GM23338 (cell line): ENCODE results near the gene NPAS3. TPM values are rescaled to one million over a fixed set of nuclear protein-coding genes. Genes with fewer than 3 reads are reported as not detected.

Experiments
- ATAC-seq: fragments of 200-7000 bp; cut with Tn5 transposase; 3 replicates; pipeline ENCODE4 v1.9.1; 2020
- DNase-seq: peaks from one replicate; pipeline ENCODE4 v3.0.0-alpha.2; 2015; ENCODE audit warnings: low spot score
- H2AFZ ChIP-seq: fragments of 200-600 bp; sonication (generic); 2 replicates; pipeline ENCODE4 v1.8.0; 2016; ENCODE audit warnings: antibody characterized with exemption, mild to moderate bottlenecking, moderate library complexity
- H3F3A ChIP-seq: fragments of 200-600 bp; sonication (generic); replicated peaks from 2 replicates; pipeline ENCODE4 v1.8.0; 2017; ENCODE audit warnings: antibody characterized with exemption, mixed run types, low read depth
- H3K27ac ChIP-seq: fragments of 200-600 bp; sonication (generic); 2 replicates; pipeline ENCODE4 v1.6.1; 2016; ENCODE audit warnings: low read depth
- H3K27me3 ChIP-seq: fragments of 200-600 bp; sonication (generic); 2 replicates; pipeline ENCODE4 v1.8.0; 2016; ENCODE audit warnings: mild to moderate bottlenecking, mixed run types, moderate library complexity; ENCODE audit not compliant: insufficient read depth
- H3K36me3 ChIP-seq: fragments of 200-600 bp; sonication (generic); 2 replicates; pipeline ENCODE4 v1.8.0; 2016; ENCODE audit warnings: mild to moderate bottlenecking; ENCODE audit not compliant: insufficient read depth
- H3K4me1 ChIP-seq: fragments of 200-600 bp; sonication (generic); 2 replicates; pipeline ENCODE4 v1.8.0; 2016; ENCODE audit warnings: mild to moderate bottlenecking, moderate library complexity; ENCODE audit not compliant: insufficient read depth
- H3K4me2 ChIP-seq: fragments of 200-600 bp; sonication (generic); 2 replicates; pipeline ENCODE4 v1.7.1; 2017; ENCODE audit warnings: mixed run types
- H3K4me3 ChIP-seq: fragments of 200-600 bp; sonication (generic); 2 replicates; pipeline ENCODE4 v1.6.1; 2016; ENCODE audit warnings: mixed run types
- H3K79me2 ChIP-seq: fragments of 200-600 bp; sonication (generic); replicated peaks from 2 replicates; pipeline ENCODE4 v1.8.0; 2017; ENCODE audit warnings: mild to moderate bottlenecking; ENCODE audit not compliant: insufficient read depth
- H3K9me2 ChIP-seq: fragments of 200-600 bp; sonication (generic); 2 replicates; pipeline ENCODE4 v1.8.0; 2017; ENCODE audit not compliant: insufficient read depth
- H4K20me1 ChIP-seq: fragments of 200-600 bp; sonication (generic); replicated peaks from 2 replicates; pipeline ENCODE4 v1.8.0; 2017; ENCODE audit warnings: mild to moderate bottlenecking; ENCODE audit not compliant: insufficient read depth
- H3K27ac Mint-ChIP-seq: 2 replicates; pipeline ENCODE4 v1.8.0; 2020; ENCODE audit warnings: inconsistent platforms, mild to moderate bottlenecking, moderate library complexity, mixed read lengths
- H3K27me3 Mint-ChIP-seq: 3 replicates; pipeline ENCODE4 v1.8.0; 2022; ENCODE audit warnings: low read depth, mild to moderate bottlenecking, moderate library complexity, mixed read lengths, inconsistent platforms; ENCODE audit not compliant: insufficient read depth, poor library complexity
- H3K36me3 Mint-ChIP-seq: 3 replicates; pipeline ENCODE4 v1.8.0; 2021; ENCODE audit warnings: low read depth, mild to moderate bottlenecking, inconsistent platforms, moderate library complexity, mixed read lengths
- H3K4me1 Mint-ChIP-seq: 3 replicates; pipeline ENCODE4 v1.8.0; 2020; ENCODE audit warnings: mild to moderate bottlenecking, inconsistent platforms, mixed read lengths
- H3K4me3 Mint-ChIP-seq: 3 replicates; pipeline ENCODE4 v1.8.0; 2021; ENCODE audit warnings: moderate library complexity, mild to moderate bottlenecking, inconsistent platforms, mixed read lengths
- H3K9me3 Mint-ChIP-seq: 3 replicates; pipeline ENCODE4 v1.8.0; 2020; ENCODE audit warnings: moderate library complexity, mild to moderate bottlenecking, inconsistent platforms, mixed read lengths
- CREB1 ChIP-seq: fragments of 250-450 bp; sonication (Bioruptor Pico); IDR thresholded peaks from 2 replicates; pipeline ENCODE4 v1.5.0; 2020; ENCODE audit warnings: low read depth, mild to moderate bottlenecking, moderate library complexity
- ETS1 ChIP-seq: IDR thresholded peaks from 2 replicates; pipeline ENCODE4 v1.6.1; 2016; ENCODE audit warnings: antibody characterized with exemption
- EZH2 ChIP-seq: fragments of 200-600 bp; sonication (generic); IDR thresholded peaks from one replicate; pipeline ENCODE4 v1.8.0; 2017; ENCODE audit warnings: antibody characterized with exemption, mild to moderate bottlenecking, low read depth; ENCODE audit not compliant: unreplicated experiment
- POLR2AphosphoS5 ChIP-seq: IDR thresholded peaks from 2 replicates; pipeline ENCODE4 v1.6.1; 2016; ENCODE audit warnings: antibody characterized with exemption, low read depth
- ZNF114 ChIP-seq: fragments of 250-450 bp; sonication (Bioruptor Pico); IDR thresholded peaks from 2 replicates; pipeline ENCODE4 v1.5.0; 2020; ENCODE audit warnings: mild to moderate bottlenecking, moderate library complexity
- ZNF331 ChIP-seq: fragments of 250-450 bp; sonication (Bioruptor Pico); IDR thresholded peaks from 2 replicates; pipeline ENCODE4 v1.5.0; 2020; ENCODE audit warnings: low read depth, mild to moderate bottlenecking, moderate library complexity
- ZNF462 ChIP-seq: fragments of 250-450 bp; sonication (Bioruptor Pico); IDR thresholded peaks from 2 replicates; pipeline ENCODE4 v1.5.0; 2020; ENCODE audit warnings: mild to moderate bottlenecking, moderate library complexity
- polyA plus RNA-seq: library from polyadenylated mRNA; unstranded; fragments of >200 nt; fragmentation: Nextera tagmentation; extraction: Ambion mirVana; gene quantifications from 2 replicates; pipeline ENCODE4 v1.2.1, GENCODE V29; 2016
- total RNA-seq: library from RNA; depleted of rRNA; stranded (reverse); fragments of >200 nt; shearing (Covaris generic); gene quantifications from 2 replicates; pipeline ENCODE4 v1.2.3, GENCODE V29; 2014
- TF ChIP-seq, protein P1 (sequence below): IDR thresholded peaks from one replicate; pipeline ENCODE4 v1.6.1; 2018; ENCODE audit warnings: antibody characterized with exemption; ENCODE audit not compliant: unreplicated experiment
- TF ChIP-seq, protein P2 (sequence below), 2 experiments: fragments of 200-600 bp in 1 of 2; sonication (generic) in 1 of 2; conservative IDR thresholded peaks; 2 replicates each; pipeline versions ENCODE4 v1.5.1 to v1.6.1; 2016 to 2017; ENCODE audit warnings: antibody characterized with exemption in 2 of 2, low read depth in 2 of 2, mild to moderate bottlenecking in 2 of 2, moderate library complexity in 1 of 2

Gene NPAS3
- total and polyA plus RNA-seq, 2 experiments from 2014 or later, result 0.17 to 0.19 TPM

DNA sequence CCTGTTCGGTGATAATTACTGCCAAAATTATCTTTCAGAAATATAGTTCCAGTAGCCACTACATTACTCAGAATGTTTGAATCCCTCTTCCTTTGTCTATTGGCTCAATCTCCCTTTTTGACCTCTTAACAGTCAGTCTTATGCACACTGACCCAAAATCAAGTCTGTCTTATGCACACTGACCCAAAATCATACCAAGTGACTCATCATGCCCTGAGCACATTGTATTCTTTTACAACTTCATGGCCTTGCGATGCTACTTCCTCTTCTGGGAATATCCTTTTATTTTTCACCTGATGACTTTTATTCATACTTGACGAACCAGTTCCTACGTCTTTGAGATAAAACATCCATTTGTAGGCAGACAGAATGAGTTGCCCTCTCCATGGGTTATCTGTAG lies 182.3 kb downstream of the NPAS3 start (continued):
- TF ChIP-seq CREB1, result no peak

DNA sequence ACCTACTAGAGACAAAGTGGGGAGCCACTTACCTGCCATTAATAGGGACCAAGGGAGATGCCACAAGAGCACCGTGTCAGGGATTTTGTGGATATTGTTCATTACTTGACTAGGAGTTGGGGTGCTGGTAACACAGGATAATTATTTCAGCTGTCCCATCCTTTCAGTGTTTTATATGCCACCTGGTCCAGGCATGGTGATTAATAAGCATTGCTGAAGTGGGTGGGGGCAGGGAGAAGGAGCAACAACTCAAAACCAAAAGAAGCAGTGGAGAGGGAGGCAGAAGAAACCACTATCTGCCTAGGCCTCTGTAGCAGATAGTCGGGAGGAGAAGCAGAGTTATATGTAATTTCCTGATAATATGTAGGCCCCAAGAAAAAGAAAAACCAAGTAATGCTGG lies 184.6 kb downstream of the NPAS3 start:
- no peak overlapping the region for H3K4me2 ChIP-seq
- Mint-ChIP-seq H3K4me3 (no peak overlapping the region), H3K27ac (no peak overlapping the region), H3K4me1 (no peaks in the 10 kb centered on the region; the same call in 1 of the 3 replicates), H3K36me3 (no peaks in the 10 kb centered on the region), H3K27me3 (peaks cover 3% of the 10 kb centered on the region), H3K9me3 (no peaks in the 10 kb centered on the region)
- H4K20me1 ChIP-seq, result no peaks in the 10 kb centered on the region
- H3F3A ChIP-seq, result no peaks in the 10 kb centered on the region
- no peaks in the 10 kb centered on the region for H3K79me2 ChIP-seq
- DNase-seq (no peak), ATAC-seq (no peak)
- H3K9me2 ChIP-seq, result no peaks in the 10 kb centered on the region
- H3K4me1 ChIP-seq, result no peaks in the 10 kb centered on the region
- no peak overlapping the region for H2AFZ ChIP-seq
- no peak overlapping the region for H3K4me3 ChIP-seq
- TF ChIP-seq, protein P1, sequence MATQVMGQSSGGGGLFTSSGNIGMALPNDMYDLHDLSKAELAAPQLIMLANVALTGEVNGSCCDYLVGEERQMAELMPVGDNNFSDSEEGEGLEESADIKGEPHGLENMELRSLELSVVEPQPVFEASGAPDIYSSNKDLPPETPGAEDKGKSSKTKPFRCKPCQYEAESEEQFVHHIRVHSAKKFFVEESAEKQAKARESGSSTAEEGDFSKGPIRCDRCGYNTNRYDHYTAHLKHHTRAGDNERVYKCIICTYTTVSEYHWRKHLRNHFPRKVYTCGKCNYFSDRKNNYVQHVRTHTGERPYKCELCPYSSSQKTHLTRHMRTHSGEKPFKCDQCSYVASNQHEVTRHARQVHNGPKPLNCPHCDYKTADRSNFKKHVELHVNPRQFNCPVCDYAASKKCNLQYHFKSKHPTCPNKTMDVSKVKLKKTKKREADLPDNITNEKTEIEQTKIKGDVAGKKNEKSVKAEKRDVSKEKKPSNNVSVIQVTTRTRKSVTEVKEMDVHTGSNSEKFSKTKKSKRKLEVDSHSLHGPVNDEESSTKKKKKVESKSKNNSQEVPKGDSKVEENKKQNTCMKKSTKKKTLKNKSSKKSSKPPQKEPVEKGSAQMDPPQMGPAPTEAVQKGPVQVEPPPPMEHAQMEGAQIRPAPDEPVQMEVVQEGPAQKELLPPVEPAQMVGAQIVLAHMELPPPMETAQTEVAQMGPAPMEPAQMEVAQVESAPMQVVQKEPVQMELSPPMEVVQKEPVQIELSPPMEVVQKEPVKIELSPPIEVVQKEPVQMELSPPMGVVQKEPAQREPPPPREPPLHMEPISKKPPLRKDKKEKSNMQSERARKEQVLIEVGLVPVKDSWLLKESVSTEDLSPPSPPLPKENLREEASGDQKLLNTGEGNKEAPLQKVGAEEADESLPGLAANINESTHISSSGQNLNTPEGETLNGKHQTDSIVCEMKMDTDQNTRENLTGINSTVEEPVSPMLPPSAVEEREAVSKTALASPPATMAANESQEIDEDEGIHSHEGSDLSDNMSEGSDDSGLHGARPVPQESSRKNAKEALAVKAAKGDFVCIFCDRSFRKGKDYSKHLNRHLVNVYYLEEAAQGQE, result no peak
- TF ChIP-seq ZNF114 (no peak), POLR2AphosphoS5 (no peak), ZNF331 (no peak), EZH2 (no peak), ZNF462 (CRISPR knock-in tag) (no peak), ETS1 (no peak)
- TF ChIP-seq, protein P2, sequence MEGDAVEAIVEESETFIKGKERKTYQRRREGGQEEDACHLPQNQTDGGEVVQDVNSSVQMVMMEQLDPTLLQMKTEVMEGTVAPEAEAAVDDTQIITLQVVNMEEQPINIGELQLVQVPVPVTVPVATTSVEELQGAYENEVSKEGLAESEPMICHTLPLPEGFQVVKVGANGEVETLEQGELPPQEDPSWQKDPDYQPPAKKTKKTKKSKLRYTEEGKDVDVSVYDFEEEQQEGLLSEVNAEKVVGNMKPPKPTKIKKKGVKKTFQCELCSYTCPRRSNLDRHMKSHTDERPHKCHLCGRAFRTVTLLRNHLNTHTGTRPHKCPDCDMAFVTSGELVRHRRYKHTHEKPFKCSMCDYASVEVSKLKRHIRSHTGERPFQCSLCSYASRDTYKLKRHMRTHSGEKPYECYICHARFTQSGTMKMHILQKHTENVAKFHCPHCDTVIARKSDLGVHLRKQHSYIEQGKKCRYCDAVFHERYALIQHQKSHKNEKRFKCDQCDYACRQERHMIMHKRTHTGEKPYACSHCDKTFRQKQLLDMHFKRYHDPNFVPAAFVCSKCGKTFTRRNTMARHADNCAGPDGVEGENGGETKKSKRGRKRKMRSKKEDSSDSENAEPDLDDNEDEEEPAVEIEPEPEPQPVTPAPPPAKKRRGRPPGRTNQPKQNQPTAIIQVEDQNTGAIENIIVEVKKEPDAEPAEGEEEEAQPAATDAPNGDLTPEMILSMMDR (conservative IDR thresholded peaks at IDR 0.05; ENCODE audit: low read depth in 2 of 2), result no peak
- H3K27me3 ChIP-seq, result no peaks in the 10 kb centered on the region
- H3K27ac ChIP-seq, result no peak overlapping the region
- H3K36me3 ChIP-seq, result no peaks in the 10 kb centered on the region
